ENCODE results near the gene LRRC63. TPM values are rescaled to one million over a fixed set of nuclear protein-coding genes. Genes with fewer than 3 reads are reported as not detected.

Gene LRRC63
- total RNA-seq, 1 experiment from 2014 or later, result not detected

DNA sequence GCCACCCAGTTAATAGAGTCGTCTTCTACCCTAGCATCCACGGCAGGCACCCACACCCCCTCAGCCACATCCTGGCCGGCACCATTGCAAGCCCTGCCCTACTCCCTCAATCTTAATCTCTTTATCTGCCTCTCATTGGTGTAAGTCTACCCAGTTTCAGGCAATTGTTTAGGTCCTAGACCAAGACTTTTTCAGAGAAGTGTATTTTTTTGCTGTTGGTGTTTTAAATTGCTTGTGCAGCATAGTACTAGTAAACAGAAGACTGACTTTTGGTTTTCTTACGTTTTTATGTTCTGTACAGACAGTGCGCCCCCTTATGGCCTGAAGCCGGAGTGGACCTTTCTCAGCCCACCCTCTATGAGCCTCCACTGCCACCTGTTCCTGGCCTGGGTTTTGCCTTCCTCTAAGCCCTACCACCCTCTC lies 27.4 kb upstream of the LRRC63 start:
- Mint-ChIP-seq H3K4me1 (ENCODE audit: low read depth, unreplicated experiment) (peaks cover 16% of the 10 kb centered on the region), H3K27ac (ENCODE audit: unreplicated experiment) (no peak overlapping the region), H3K9me3 (ENCODE audit: unreplicated experiment) (no peaks in the 10 kb centered on the region), H3K4me3 (ENCODE audit: unreplicated experiment) (no peak overlapping the region), H3K36me3 (ENCODE audit: insufficient read depth, unreplicated experiment) (no peaks in the 10 kb centered on the region), H3K27me3 (ENCODE audit: insufficient read depth, unreplicated experiment) (peaks cover 5% of the 10 kb centered on the region)
- ChIA-PET CTCF (no interaction called here), POLR2A (no interaction called here)
- H3K9me3 ChIP-seq, result no peaks in the 10 kb centered on the region
- no peaks in the 10 kb centered on the region for H3K27me3 ChIP-seq (replicated peaks; ENCODE audit: control insufficient read depth, insufficient read depth, low read length)
- H3K4me1 ChIP-seq, result peaks cover 13% of the 10 kb centered on the region
- H3K36me3 ChIP-seq (ENCODE audit: control insufficient read depth, insufficient read depth, low read length), result no peaks in the 10 kb centered on the region
- no peak overlapping the region for H3K4me3 ChIP-seq (ENCODE audit: low read depth, low read length)
- no TSS peak for BruUV-seq (replicated peaks)
- DNase-seq, result peak; percentile 46 to 47
- intact Hi-C loops (cut with micrococcal nuclease; ENCODE audit: unreplicated experiment), result no loop called here
- TF ChIP-seq, protein P1, sequence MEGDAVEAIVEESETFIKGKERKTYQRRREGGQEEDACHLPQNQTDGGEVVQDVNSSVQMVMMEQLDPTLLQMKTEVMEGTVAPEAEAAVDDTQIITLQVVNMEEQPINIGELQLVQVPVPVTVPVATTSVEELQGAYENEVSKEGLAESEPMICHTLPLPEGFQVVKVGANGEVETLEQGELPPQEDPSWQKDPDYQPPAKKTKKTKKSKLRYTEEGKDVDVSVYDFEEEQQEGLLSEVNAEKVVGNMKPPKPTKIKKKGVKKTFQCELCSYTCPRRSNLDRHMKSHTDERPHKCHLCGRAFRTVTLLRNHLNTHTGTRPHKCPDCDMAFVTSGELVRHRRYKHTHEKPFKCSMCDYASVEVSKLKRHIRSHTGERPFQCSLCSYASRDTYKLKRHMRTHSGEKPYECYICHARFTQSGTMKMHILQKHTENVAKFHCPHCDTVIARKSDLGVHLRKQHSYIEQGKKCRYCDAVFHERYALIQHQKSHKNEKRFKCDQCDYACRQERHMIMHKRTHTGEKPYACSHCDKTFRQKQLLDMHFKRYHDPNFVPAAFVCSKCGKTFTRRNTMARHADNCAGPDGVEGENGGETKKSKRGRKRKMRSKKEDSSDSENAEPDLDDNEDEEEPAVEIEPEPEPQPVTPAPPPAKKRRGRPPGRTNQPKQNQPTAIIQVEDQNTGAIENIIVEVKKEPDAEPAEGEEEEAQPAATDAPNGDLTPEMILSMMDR (IDR thresholded peaks at IDR 0.05; ENCODE audit: insufficient read depth in 1 of 2, low read depth in 1 of 2, low read length in 1 of 2, severe bottlenecking in 1 of 2, unreplicated experiment in 1 of 2), result peak; percentile 48 to 56

DNA sequence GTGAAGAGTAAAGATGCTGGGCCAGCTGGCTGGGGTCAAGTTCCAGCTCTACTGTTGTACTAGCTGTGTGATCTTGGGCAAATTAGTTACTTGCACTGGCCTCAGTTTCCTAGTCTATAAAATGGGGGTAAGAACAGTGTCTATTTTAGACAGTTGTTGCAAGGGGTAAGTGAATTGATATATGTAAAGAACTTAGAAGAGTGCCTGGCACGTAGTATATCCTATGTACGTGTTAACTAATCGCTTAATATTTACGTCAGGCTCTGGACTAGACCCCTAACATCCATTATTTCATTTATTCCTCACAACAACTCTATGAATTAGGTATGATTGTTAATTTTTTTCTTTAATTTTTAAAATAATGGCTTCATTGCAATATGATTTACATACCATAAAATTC lies 26.1 kb upstream of the LRRC63 start:
- Mint-ChIP-seq H3K36me3 (ENCODE audit: insufficient read depth, unreplicated experiment) (no peaks in the 10 kb centered on the region), H3K27ac (ENCODE audit: unreplicated experiment) (no peak overlapping the region), H3K4me1 (ENCODE audit: low read depth, unreplicated experiment) (peaks cover 6% of the 10 kb centered on the region), H3K9me3 (ENCODE audit: unreplicated experiment) (no peaks in the 10 kb centered on the region), H3K27me3 (ENCODE audit: insufficient read depth, unreplicated experiment) (peaks cover 5% of the 10 kb centered on the region), H3K4me3 (ENCODE audit: unreplicated experiment) (no peak overlapping the region)
- no peaks in the 10 kb centered on the region for H3K9me3 ChIP-seq
- ChIA-PET POLR2A (no interaction called here), CTCF (no interaction called here)
- no peaks in the 10 kb centered on the region for H3K27me3 ChIP-seq (replicated peaks; ENCODE audit: control insufficient read depth, insufficient read depth, low read length)
- H3K36me3 ChIP-seq (ENCODE audit: control insufficient read depth, insufficient read depth, low read length), result no peaks in the 10 kb centered on the region
- no peak overlapping the region for H3K4me3 ChIP-seq (ENCODE audit: low read depth, low read length)
- no peaks in the 10 kb centered on the region; the same call in 1 of the 2 replicates for H3K4me1 ChIP-seq
- intact Hi-C loops (cut with micrococcal nuclease; ENCODE audit: unreplicated experiment), result no loop called here
- TF ChIP-seq, protein P1 (IDR thresholded peaks at IDR 0.05; ENCODE audit: insufficient read depth in 1 of 2, low read depth in 1 of 2, low read length in 1 of 2, severe bottlenecking in 1 of 2, unreplicated experiment in 1 of 2), result no peak
- DNase-seq, result no peak
- no TSS peak for BruUV-seq (replicated peaks)

DNA sequence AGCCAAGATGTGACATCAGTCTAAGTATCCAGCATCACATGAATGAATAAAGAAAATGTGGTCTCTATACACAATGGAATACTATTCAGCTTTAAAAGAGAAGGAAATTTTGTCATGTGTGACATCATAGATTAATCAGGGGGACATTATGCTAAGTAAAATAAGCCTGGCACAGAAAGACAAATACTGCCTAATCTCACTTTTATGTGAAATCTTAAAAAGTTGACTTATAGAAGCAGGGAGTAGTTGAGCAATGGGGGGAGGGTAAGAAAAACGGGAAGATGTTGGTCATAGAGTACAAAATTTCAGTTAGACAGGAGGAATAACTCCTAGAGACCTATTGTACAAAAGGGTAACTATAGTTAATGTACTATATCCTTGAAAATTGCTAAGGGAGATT lies 19.3 kb upstream of the LRRC63 start:
- Histone ChIP-seq H3K4me3 (ENCODE audit: low read depth, low read length) (no peak overlapping the region), H3K9me3 (no peaks in the 10 kb centered on the region), H3K4me1 (no peaks in the 10 kb centered on the region), H3K36me3 (ENCODE audit: control insufficient read depth, insufficient read depth, low read length) (no peaks in the 10 kb centered on the region), H3K27me3 (replicated peaks; ENCODE audit: control insufficient read depth, insufficient read depth, low read length) (no peaks in the 10 kb centered on the region)
- BruUV-seq (replicated peaks), result no TSS peak
- no peak for DNase-seq
- H3K27me3 Mint-ChIP-seq (ENCODE audit: insufficient read depth, unreplicated experiment), result peaks cover 7% of the 10 kb centered on the region
- ChIA-PET CTCF (interaction anchor here (1.0 kb wide), 1 partner anchor 66 kb away, joined by 3 read pairs; no protein-coding TSS in a partner anchor), POLR2A (no interaction called here)
- intact Hi-C loops (cut with micrococcal nuclease; ENCODE audit: unreplicated experiment), result no loop called here
- H3K4me1 Mint-ChIP-seq (ENCODE audit: low read depth, unreplicated experiment), result no peaks in the 10 kb centered on the region
- TF ChIP-seq, protein P1 (IDR thresholded peaks at IDR 0.05; ENCODE audit: insufficient read depth in 1 of 2, low read depth in 1 of 2, low read length in 1 of 2, severe bottlenecking in 1 of 2, unreplicated experiment in 1 of 2), result no peak
- no peak overlapping the region for H3K4me3 Mint-ChIP-seq (ENCODE audit: unreplicated experiment)
- no peaks in the 10 kb centered on the region for H3K36me3 Mint-ChIP-seq (ENCODE audit: insufficient read depth, unreplicated experiment)
- H3K27ac Mint-ChIP-seq (ENCODE audit: unreplicated experiment), result no peak overlapping the region
- no peaks in the 10 kb centered on the region for H3K9me3 Mint-ChIP-seq (ENCODE audit: unreplicated experiment)

Data from Caco-2 (cell line).